H1 (cell line): ENCODE measurements around the gene CAPN2. TPM values are rescaled to one million over a fixed set of nuclear protein-coding genes. Genes with fewer than 3 reads are reported as not detected.

Experiments
- CTCF ChIA-PET: fragments of 300-600 bp; sonication (Branson Sonifier 250); formaldehyde crosslinking; loops from one replicate; lab custom pipeline; 2021; ENCODE audit not compliant: partially characterized antibody; lab: Charles Lee
- POLR2A ChIA-PET: fragments of 300-600 bp; sonication (Branson Sonifier 250); formaldehyde crosslinking; loops from one replicate; lab custom pipeline; 2021; ENCODE audit warnings: inconsistent platforms; ENCODE audit not compliant: partially characterized antibody; lab: Charles Lee
- DNase-seq, 2 experiments: peaks; one replicate each; pipeline versions ENCODE4 v3.0.0 to v3.0.0-alpha.2; 2010 to 2022; ENCODE audit warnings: low spot score in 2 of 2, low read depth in 1 of 2, mixed read lengths in 1 of 2
- FAIRE-seq: peaks from 2 replicates; lab custom pipeline; 2011; peaks lifted over from hg19 to GRCh38; lab: Jason Lieb, UNC
- H2AFZ ChIP-seq: 2 replicates; pipeline ENCODE4 v1.8.1; 2012; ENCODE audit warnings: low read length, inconsistent platforms
- H2AK5ac ChIP-seq: 2 replicates; pipeline ENCODE4 v1.6.1; 2013; ENCODE audit warnings: low read depth, low read length
- H2BK120ac ChIP-seq: replicated peaks from 2 replicates; pipeline ENCODE3; 2013; ENCODE audit warnings: low read depth, low read length, inconsistent platforms
- H2BK12ac ChIP-seq: 2 replicates; pipeline ENCODE4 v1.6.1; 2013; ENCODE audit warnings: low read depth, low read length
- H2BK15ac ChIP-seq: 2 replicates; pipeline ENCODE4 v1.6.1; 2013; ENCODE audit warnings: low read length
- H2BK20ac ChIP-seq: 2 replicates; pipeline ENCODE4 v1.6.1; 2013; ENCODE audit warnings: low read length
- H2BK5ac ChIP-seq: 2 replicates; pipeline ENCODE4 v1.6.1; 2013; ENCODE audit warnings: low read depth, low read length
- H3K14ac ChIP-seq: 2 replicates; pipeline ENCODE4 v1.6.1; 2013; ENCODE audit warnings: inconsistent platforms; ENCODE audit not compliant: insufficient read length
- H3K18ac ChIP-seq: 2 replicates; pipeline ENCODE4 v1.6.1; 2013; ENCODE audit warnings: low read length; ENCODE audit errors: extremely low read depth
- H3K23ac ChIP-seq: 2 replicates; pipeline ENCODE4 v1.6.1; 2013; ENCODE audit warnings: inconsistent platforms; ENCODE audit not compliant: insufficient read length
- H3K23me2 ChIP-seq: 2 replicates; pipeline ENCODE4 v1.6.1; 2013; ENCODE audit warnings: low read depth, low read length
- H3K27ac ChIP-seq: 2 replicates; pipeline ENCODE4 v1.6.1; 2011; ENCODE audit warnings: low read depth, low read length, inconsistent platforms
- H3K27me3 ChIP-seq, 4 experiments: replicated peaks in 1 of 4; 1 replicate in 1 of 4; 2 replicates in 3 of 4; pipeline versions ENCODE4 v1.6.1 to v1.8.1; 2011 to 2013; ENCODE audit warnings: low read length in 3 of 4, mild to moderate bottlenecking in 3 of 4, inconsistent platforms in 2 of 4, mixed read lengths in 2 of 4, moderate library complexity in 1 of 4; ENCODE audit not compliant: control insufficient read depth in 3 of 4, insufficient read depth in 3 of 4; ENCODE audit errors: extremely low read depth in 1 of 4
- H3K36me3 ChIP-seq, 4 experiments: 2 replicates each; pipeline versions ENCODE4 v1.6.1 to v1.8.1; 2011 to 2013; ENCODE audit warnings: mild to moderate bottlenecking in 4 of 4, low read length in 3 of 4, moderate library complexity in 2 of 4, control low read depth in 1 of 4, inconsistent platforms in 1 of 4; ENCODE audit not compliant: insufficient read depth in 4 of 4, control insufficient read depth in 2 of 4
- H3K4ac ChIP-seq: replicated peaks from 2 replicates; pipeline ENCODE3; 2013; ENCODE audit warnings: low read length, low read depth, mixed read lengths, inconsistent platforms; ENCODE audit not compliant: insufficient read length
- H3K4me1 ChIP-seq, 4 experiments: replicated peaks in 1 of 4; 1 replicate in 1 of 4; 2 replicates in 3 of 4; pipeline versions ENCODE4 v1.6.1 to v1.8.1; 2011 to 2013; ENCODE audit warnings: low read length in 3 of 4, inconsistent platforms in 2 of 4, mixed read lengths in 1 of 4; ENCODE audit not compliant: insufficient read depth in 4 of 4, control insufficient read depth in 3 of 4
- H3K4me2 ChIP-seq, 2 experiments: 2 replicates each; pipeline versions ENCODE4 v1.6.1 to v1.8.1; 2011 to 2013; ENCODE audit warnings: low read depth in 2 of 2, low read length in 2 of 2, control low read depth in 1 of 2, inconsistent platforms in 1 of 2, mild to moderate bottlenecking in 1 of 2; ENCODE audit not compliant: insufficient read depth in 1 of 2
- H3K4me3 ChIP-seq, 4 experiments: fragments of 200-600, 300-600 bp in 1 of 4; sonication (generic), shearing (Covaris generic), sonication (Bioruptor Twin) in 1 of 4; 2 replicates each; pipeline versions ENCODE4 v1.5.1 to v1.8.1; 2011 to 2016; ENCODE audit warnings: low read length in 4 of 4, low read depth in 3 of 4, control low read depth in 2 of 4, inconsistent platforms in 2 of 4, mild to moderate bottlenecking in 2 of 4, mixed read lengths in 1 of 4, moderate library complexity in 1 of 4; ENCODE audit not compliant: insufficient read depth in 2 of 4; ENCODE audit errors: extremely low read depth in 1 of 4
- H3K56ac ChIP-seq: replicated peaks from 2 replicates; pipeline ENCODE3; 2013; ENCODE audit warnings: low read depth, mild to moderate bottlenecking, mixed read lengths, low read length, inconsistent platforms; ENCODE audit not compliant: insufficient read length
- H3K79me1 ChIP-seq: 2 replicates; pipeline ENCODE4 v1.6.1; 2013; ENCODE audit warnings: low read depth, low read length, control low read depth
- H3K79me2 ChIP-seq, 2 experiments: 2 replicates each; pipeline versions ENCODE4 v1.6.1 to v1.8.1; 2012 to 2013; ENCODE audit warnings: low read length in 2 of 2, mild to moderate bottlenecking in 2 of 2, inconsistent platforms in 1 of 2; ENCODE audit not compliant: insufficient read depth in 2 of 2, control insufficient read depth in 1 of 2
- H3K9ac ChIP-seq, 4 experiments: replicated peaks in 1 of 4; 1 replicate in 1 of 4; 2 replicates in 3 of 4; pipeline versions ENCODE4 v1.6.1 to v1.8.1; 2011 to 2013; ENCODE audit warnings: low read depth in 3 of 4, low read length in 3 of 4, control low read depth in 2 of 4, mild to moderate bottlenecking in 2 of 4, moderate library complexity in 2 of 4, inconsistent platforms in 1 of 4; ENCODE audit errors: extremely low read depth in 1 of 4
- H3K9me3 ChIP-seq, 2 experiments: 2 replicates each; pipeline versions ENCODE4 v1.6.1 to v1.8.1; 2012 to 2013; ENCODE audit warnings: mild to moderate bottlenecking in 2 of 2, moderate library complexity in 2 of 2, control low read depth in 1 of 2, inconsistent platforms in 1 of 2, low read depth in 1 of 2, low read length in 1 of 2, mixed read lengths in 1 of 2; ENCODE audit not compliant: insufficient read depth in 2 of 2
- H4K20me1 ChIP-seq, 2 experiments: replicated peaks in 1 of 2; 2 replicates each; pipeline versions ENCODE3 to v1.8.1; 2011 to 2013; ENCODE audit warnings: inconsistent platforms in 2 of 2, low read length in 2 of 2, mild to moderate bottlenecking in 1 of 2; ENCODE audit not compliant: insufficient read depth in 2 of 2, control insufficient read depth in 1 of 2
- H4K5ac ChIP-seq: 2 replicates; pipeline ENCODE4 v1.6.1; 2013; ENCODE audit warnings: low read length, low read depth, mixed read lengths, inconsistent platforms; ENCODE audit not compliant: insufficient read length
- H4K8ac ChIP-seq: 2 replicates; pipeline ENCODE4 v1.8.0; 2013; ENCODE audit warnings: mild to moderate bottlenecking, moderate library complexity, low read length, inconsistent platforms; ENCODE audit not compliant: insufficient read depth; ENCODE audit errors: extremely low read depth
- H4K91ac ChIP-seq: replicated peaks from 2 replicates; pipeline ENCODE3; 2013; ENCODE audit warnings: low read length, mixed read lengths, inconsistent platforms; ENCODE audit not compliant: insufficient read length
- GABPA ChIP-seq: IDR thresholded peaks from 2 replicates; pipeline ENCODE4 v1.6.1; 2011; ENCODE audit warnings: mild to moderate bottlenecking, low read length, moderate library complexity, borderline replicate concordance; ENCODE audit not compliant: insufficient read depth
- KDM1A ChIP-seq: fragments of 200-600, 300-600 bp; sonication (generic); IDR thresholded peaks from 2 replicates; pipeline ENCODE4 v1.7.1; 2016; ENCODE audit warnings: mild to moderate bottlenecking, low read length, borderline replicate concordance
- NANOG ChIP-seq: IDR thresholded peaks from 2 replicates; pipeline ENCODE4 v1.6.1; 2011; ENCODE audit warnings: low read length, low read depth, mild to moderate bottlenecking, inconsistent platforms; ENCODE audit not compliant: insufficient read depth, poor library complexity, severe bottlenecking
- RFX5 ChIP-seq: IDR thresholded peaks from 2 replicates; pipeline ENCODE4 v1.6.1; 2011; ENCODE audit warnings: low read depth, low read length, improper control_type of control experiment, borderline replicate concordance
- RNF2 ChIP-seq: fragments of 200-900, 300-1000 bp; sonication (generic); IDR thresholded peaks from 2 replicates; pipeline ENCODE4 v1.7.1; 2016; ENCODE audit warnings: borderline replicate concordance, low read depth, mild to moderate bottlenecking, antibody characterized with exemption, low read length; ENCODE audit not compliant: poor library complexity, severe bottlenecking; ENCODE audit errors: missing control alignments
- SIX5 ChIP-seq: IDR thresholded peaks from 2 replicates; pipeline ENCODE4 v1.6.1; 2011; ENCODE audit warnings: mild to moderate bottlenecking, low read depth, low read length
- SRF ChIP-seq: IDR thresholded peaks from 2 replicates; pipeline ENCODE4 v1.6.1; 2011; ENCODE audit warnings: mild to moderate bottlenecking, low read depth, low read length, moderate library complexity
- TAF1 ChIP-seq: IDR thresholded peaks from 2 replicates; pipeline ENCODE4 v1.6.1; 2011; ENCODE audit warnings: mild to moderate bottlenecking, low read depth, low read length
- TEAD4 ChIP-seq: IDR thresholded peaks from 2 replicates; pipeline ENCODE4 v1.6.1; 2012; ENCODE audit warnings: low read depth, low read length, inconsistent platforms, mixed read lengths
- WGBS, 2 experiments: shearing (Covaris generic) in 1 of 2; methylation state at CpG; one replicate each; pipeline versions ENCODE4 v1.1.6 to v1.1.7; 2013 to 2015; ENCODE audit warnings: low lambda C conversion rate in 2 of 2, mixed read lengths in 2 of 2, inconsistent platforms in 1 of 2, low coverage in 1 of 2, missing lambda C conversion rate in 1 of 2; ENCODE audit not compliant: insufficient replicate concordance in 2 of 2, insufficient coverage in 1 of 2, insufficient read length in 1 of 2; ENCODE audit errors: extremely low coverage in 1 of 2, missing lambda C conversion rate in 1 of 2; 5-methylcytosine and 5-hydroxymethylcytosine counted together
- polyA plus RNA-seq, 7 experiments: library from polyadenylated mRNA; depleted of rRNA in 3 of 7; stranded (reverse) in 5 of 7; unstranded in 2 of 7; fragments of >200 nt in 5 of 7; fragments of 200-250 nt in 2 of 7; gene quantifications; 1 replicate in 5 of 7; 2 replicates in 1 of 7; 4 replicates in 1 of 7; pipeline versions ENCODE4 v1.2.1 to v1.2.3, GENCODE V29; 2011 to 2013; ENCODE audit warnings: missing spikeins in 2 of 7, mixed read lengths in 2 of 7
- total RNA-seq: library from RNA; stranded (reverse); fragmentation: NEBNext Ultra II Directional; extraction: Animal tissue kit (Norgen Biotek cat#: 25700); gene quantifications from 2 replicates; pipeline ENCODE4 v1.2.1, GENCODE V29; 2021
- TF ChIP-seq, protein P1 (sequence below), 3 experiments: IDR thresholded peaks; 1 replicate in 2 of 3; 2 replicates in 1 of 3; pipeline versions ENCODE4 v1.5.1 to v1.6.1; 2011; ENCODE audit warnings: low read length in 3 of 3, mild to moderate bottlenecking in 3 of 3, inconsistent platforms in 2 of 3, low read depth in 1 of 3, moderate library complexity in 1 of 3; ENCODE audit not compliant: insufficient read depth in 1 of 3; ENCODE audit errors: control extremely low read depth in 1 of 3

CAPN2 gene
- total and polyA plus RNA-seq, 2 of the 8 experiments (the other 6 are each of a cell fraction or from before 2014, with no cell fraction given): 9.2 to 10.3 TPM

GRCh38 chr1:223711173-223711572 lies 1.2 kb upstream of the CAPN2 start:
- no peaks in the 10 kb centered on the region for H3K9me3 ChIP-seq
- no peaks in the 10 kb centered on the region for H3K79me2 ChIP-seq
- no peak overlapping the region for H2AFZ ChIP-seq
- no peak overlapping the region for H4K8ac ChIP-seq
- no peak overlapping the region for H2AK5ac ChIP-seq
- H3K14ac ChIP-seq: no peak overlapping the region
- no peak overlapping the region for H3K4ac ChIP-seq
- FAIRE-seq: no peak
- no peak overlapping the region for H2BK120ac ChIP-seq
- H3K4me3 ChIP-seq: no peak overlapping the region
- no peaks in the 10 kb centered on the region for H3K79me1 ChIP-seq
- H3K23me2 ChIP-seq: peaks cover 8% of the 10 kb centered on the region; the same call in 1 of the 2 replicates
- no peaks in the 10 kb centered on the region for H3K36me3 ChIP-seq
- no peak overlapping the region for H3K18ac ChIP-seq
- 100% methylated on average over 1 of the region's 1 CpG; no CpG with 5 or more reads in 1 of the 2 experiments for WGBS, 2 experiments
- POLR2A ChIA-PET: interaction anchor here (1.5 to 2.3 kb wide), 2 partner anchors 10 to 38 kb away, joined by 3 to 10 read pairs; no protein-coding TSS in a partner anchor
- no peak overlapping the region for H3K27ac ChIP-seq
- H2BK12ac ChIP-seq: no peak overlapping the region
- H4K5ac ChIP-seq: no peak overlapping the region
- no peak overlapping the region for H3K56ac ChIP-seq
- no peak overlapping the region for H3K23ac ChIP-seq
- CTCF ChIA-PET: interaction anchor here (0.8 to 5.2 kb wide), 4 partner anchors 12 to 50 kb away, joined by 3 to 50 read pairs (median 4); no protein-coding TSS in a partner anchor
- H3K4me1 ChIP-seq: peaks cover 3 to 10% (median 7%) of the 10 kb centered on the region in 4 experiments
- no peak overlapping the region for H3K9ac ChIP-seq
- H4K20me1 ChIP-seq: peaks cover 0 to 2% of the 10 kb centered on the region in 2 experiments
- peaks cover 0 to 39% (median 28%) of the 10 kb centered on the region in 4 experiments; a peak in 6 of 7 replicates for H3K27me3 ChIP-seq
- no peak overlapping the region for H2BK15ac ChIP-seq
- no peak overlapping the region for H2BK5ac ChIP-seq
- no peak overlapping the region for H2BK20ac ChIP-seq
- no peak for DNase-seq
- no peak overlapping the region for H3K4me2 ChIP-seq
- no peak overlapping the region for H4K91ac ChIP-seq
- TF ChIP-seq RFX5: no peak
- no peak for TF ChIP-seq SIX5
- no peak for TF ChIP-seq GABPA
- no peak for TF ChIP-seq TEAD4
- TF ChIP-seq NANOG: no peak
- no peak for TF ChIP-seq RNF2
- TF ChIP-seq KDM1A: no peak
- TF ChIP-seq TAF1: no peak
- TF ChIP-seq, protein P1, sequence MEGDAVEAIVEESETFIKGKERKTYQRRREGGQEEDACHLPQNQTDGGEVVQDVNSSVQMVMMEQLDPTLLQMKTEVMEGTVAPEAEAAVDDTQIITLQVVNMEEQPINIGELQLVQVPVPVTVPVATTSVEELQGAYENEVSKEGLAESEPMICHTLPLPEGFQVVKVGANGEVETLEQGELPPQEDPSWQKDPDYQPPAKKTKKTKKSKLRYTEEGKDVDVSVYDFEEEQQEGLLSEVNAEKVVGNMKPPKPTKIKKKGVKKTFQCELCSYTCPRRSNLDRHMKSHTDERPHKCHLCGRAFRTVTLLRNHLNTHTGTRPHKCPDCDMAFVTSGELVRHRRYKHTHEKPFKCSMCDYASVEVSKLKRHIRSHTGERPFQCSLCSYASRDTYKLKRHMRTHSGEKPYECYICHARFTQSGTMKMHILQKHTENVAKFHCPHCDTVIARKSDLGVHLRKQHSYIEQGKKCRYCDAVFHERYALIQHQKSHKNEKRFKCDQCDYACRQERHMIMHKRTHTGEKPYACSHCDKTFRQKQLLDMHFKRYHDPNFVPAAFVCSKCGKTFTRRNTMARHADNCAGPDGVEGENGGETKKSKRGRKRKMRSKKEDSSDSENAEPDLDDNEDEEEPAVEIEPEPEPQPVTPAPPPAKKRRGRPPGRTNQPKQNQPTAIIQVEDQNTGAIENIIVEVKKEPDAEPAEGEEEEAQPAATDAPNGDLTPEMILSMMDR (IDR thresholded peaks at IDR 0.05; ENCODE audit: control extremely low read depth in 1 of 3, insufficient read depth in 1 of 3, low read depth in 1 of 3, low read length in 3 of 3): no peak
- TF ChIP-seq SRF: no peak
